NCI-H2081 (cell line): Measurements from ENCODE around the gene ARMC7.
A peak's percentile ranks its signal among the peaks of the same experiment; 100 is the strongest.
"Not testable (repeated sequence)": the region's sequence is repeated elsewhere in the genome, so short reads cannot be mapped to it uniquely, and the experiment has no call there.

Source experiments
- DNase-seq, 2 experiments: peaks; one replicate each; lab custom pipeline; 2025; lab: John Stamatoyannopoulos, UW

ARMC7 gene

GRCh38 chr17:75109407-75110233 is at the start of gene ARMC7:
ARMC7 (plus strand) TSS chr17:75109969; CDS start chr17:75110289, 320 bp downstream.
- DNase-seq, result peak; percentile 86 to 92

DNA sequence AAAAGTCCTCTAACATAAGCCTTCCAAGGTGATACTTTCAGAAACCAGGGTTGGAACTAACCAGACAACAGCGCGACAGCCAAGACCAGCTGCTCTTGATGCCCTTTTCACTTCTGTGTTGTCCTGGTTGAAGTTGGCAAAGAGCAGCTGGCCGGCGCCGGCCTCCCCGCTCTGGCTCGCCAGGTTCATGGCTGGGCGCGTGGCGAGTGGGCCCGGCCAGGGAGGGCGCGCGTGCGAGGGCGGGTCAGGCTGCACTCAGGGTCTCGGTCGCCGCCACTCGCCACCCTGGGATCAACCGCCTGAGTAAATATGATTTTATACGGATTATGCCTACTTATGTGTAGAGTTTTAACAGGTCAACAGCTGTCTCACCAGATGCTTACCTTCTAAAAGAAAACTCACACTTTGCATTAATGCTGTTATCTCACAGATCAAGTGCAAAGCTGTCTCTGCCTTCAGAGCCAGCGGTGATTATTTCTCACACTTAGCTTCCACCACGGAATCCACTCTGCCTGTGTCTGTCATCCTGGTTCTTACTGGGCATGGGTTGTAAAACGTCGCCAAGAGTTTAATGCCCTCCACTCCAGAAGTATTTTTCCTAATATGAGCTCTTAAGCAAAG is 49.2 kb upstream of the ARMC7 start:
- no peak for DNase-seq

DNA sequence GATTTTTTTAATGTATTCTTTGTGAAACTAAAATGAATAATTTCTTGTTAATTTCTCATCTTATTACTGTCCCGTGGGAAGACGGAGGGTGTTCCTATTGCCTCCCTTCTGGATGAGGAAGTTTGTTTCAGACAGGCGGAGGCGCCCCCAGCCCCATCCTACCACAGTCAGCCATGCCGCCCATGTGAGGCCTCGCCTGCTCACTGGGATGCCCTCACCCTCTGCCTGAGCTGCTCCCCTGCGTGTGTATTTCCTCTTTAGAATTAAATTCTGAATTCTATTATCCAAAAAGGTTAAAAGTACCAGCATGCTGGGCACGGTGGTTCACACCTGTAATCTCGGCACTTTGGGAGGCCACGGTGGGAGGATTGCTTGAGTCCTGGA is 48.7 kb upstream of the ARMC7 start:
- DNase-seq, result no peak

GRCh38 chr17:75061618-75062017 is 48.2 kb upstream of the ARMC7 start:
- DNase-seq, result no peak

GRCh38 chr17:75063201-75063600 is 46.6 kb upstream of the ARMC7 start:
- DNase-seq, result no peak

- no peak for DNase-seq
Measured at GRCh38 chr17:75063626-75064025, 46.1 kb upstream of the ARMC7 start.

GRCh38 chr17:75064040-75064439 is 45.7 kb upstream of the ARMC7 start:
- no peak for DNase-seq

DNA sequence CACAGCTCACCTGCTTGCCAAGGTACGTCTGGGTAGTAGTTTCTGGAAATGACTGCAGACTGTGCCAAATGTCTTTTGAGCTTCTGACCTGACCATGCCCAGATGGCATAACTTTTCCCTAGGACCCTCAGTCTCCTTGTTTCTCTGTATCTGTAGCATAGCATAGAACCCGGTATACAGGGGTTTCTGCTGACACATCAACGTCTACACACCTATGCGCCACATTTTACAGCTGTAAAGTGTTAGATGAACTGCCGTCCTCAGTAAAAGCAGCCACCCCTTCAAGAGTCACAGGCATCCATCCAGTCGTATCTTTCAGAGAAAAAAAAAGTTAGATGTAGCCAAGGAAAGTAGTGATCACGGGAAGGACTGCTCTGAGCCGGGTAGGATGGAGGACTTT is 45.3 kb upstream of the ARMC7 start:
- DNase-seq, result no peak

GRCh38 chr17:75064867-75065561 is 44.8 kb upstream of the ARMC7 start:
- no peak for DNase-seq

- no peak for DNase-seq
Measured at GRCh38 chr17:75065562-75066151, 44.1 kb upstream of the ARMC7 start.

DNA sequence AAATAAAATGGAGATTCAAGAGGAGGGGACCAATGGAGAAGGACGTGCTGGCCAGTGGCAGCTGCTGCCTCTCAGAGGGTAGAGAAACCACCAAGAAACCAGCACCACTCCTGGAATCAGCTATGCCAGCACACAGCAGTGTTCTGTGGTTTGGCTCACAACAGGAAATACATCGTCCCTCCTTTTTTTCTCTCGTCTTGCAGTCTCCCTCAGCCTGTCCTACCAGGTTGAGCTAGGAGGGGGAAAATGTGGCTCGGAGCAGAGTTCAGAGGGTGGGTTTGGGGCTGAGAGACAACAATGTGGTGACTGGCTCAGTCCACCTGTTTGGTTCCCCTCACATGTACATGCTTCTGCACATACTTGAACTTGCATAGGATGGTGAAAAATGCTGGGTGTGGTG is 41.9 kb upstream of the ARMC7 start:
- DNase-seq, result no peak

DNA sequence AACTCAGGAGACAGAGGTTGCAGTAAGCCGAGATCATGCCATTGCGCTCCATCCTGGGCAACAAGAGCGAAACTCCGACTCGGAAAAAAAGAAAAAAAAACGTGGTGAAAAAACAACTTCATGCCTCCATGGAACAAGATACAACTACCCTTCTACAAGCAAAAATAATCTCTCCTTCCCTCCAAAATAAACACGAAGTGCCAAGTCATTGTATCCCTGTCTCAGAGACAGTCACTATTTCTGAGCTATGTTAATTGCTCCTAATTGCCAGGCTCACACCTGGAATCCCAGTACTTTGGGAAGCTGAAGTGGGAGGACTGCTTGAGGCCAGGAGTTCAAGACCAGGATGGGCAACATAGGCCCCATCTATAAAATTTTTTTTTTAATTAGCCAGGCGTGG is 41.0 kb upstream of the ARMC7 start:
- no peak for DNase-seq

GRCh38 chr17:75069783-75070182 is 40.0 kb upstream of the ARMC7 start:
- DNase-seq, result no peak

- DNase-seq, result not testable (repeated sequence)
Measured at GRCh38 chr17:75071478-75072271, 38.1 kb upstream of the ARMC7 start.

DNA sequence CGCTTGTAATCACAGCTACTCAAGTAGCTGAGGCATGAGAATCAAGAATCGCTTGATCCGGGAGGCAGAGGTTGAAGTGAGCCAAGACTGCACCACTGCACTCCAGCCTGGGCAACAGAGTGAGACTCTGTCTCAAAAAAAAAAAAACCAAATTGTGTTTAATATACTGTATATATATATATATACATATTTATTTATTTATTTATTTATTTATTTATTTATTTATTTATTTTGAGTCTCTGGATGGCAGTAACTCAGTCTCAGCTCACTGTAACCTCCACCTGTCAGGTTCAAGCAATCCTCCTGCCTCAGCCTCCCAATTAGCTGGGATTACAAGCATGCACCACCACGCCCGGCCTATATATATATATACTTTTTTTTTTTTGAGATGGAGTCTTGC is 36.9 kb upstream of the ARMC7 start:
- DNase-seq, result not testable (repeated sequence)

- no peak for DNase-seq
Measured at GRCh38 chr17:75073618-75074047, 36.1 kb upstream of the ARMC7 start.

DNA sequence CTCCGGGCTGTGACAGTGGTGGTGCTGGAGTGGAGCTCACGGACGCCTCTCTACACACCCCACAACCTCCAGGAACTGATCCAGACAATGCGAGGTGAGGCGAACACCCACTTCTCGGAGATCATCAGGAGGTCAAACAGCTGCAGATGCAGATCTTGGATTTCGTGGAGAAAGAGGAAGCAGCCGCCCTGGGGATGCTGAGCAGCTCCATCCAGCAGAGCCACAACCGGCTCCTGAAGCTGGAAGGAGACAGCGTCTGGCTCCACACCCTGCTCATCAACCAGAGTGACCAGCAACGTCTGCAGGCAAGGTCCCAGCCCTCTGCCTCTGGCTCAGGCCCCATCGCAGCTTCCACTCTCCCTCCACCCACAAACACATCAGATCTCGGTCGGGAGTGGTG is 35.2 kb upstream of the ARMC7 start:
- no peak for DNase-seq

- no peak for DNase-seq
Measured at GRCh38 chr17:75075597-75076336, 34.0 kb upstream of the ARMC7 start.

DNA sequence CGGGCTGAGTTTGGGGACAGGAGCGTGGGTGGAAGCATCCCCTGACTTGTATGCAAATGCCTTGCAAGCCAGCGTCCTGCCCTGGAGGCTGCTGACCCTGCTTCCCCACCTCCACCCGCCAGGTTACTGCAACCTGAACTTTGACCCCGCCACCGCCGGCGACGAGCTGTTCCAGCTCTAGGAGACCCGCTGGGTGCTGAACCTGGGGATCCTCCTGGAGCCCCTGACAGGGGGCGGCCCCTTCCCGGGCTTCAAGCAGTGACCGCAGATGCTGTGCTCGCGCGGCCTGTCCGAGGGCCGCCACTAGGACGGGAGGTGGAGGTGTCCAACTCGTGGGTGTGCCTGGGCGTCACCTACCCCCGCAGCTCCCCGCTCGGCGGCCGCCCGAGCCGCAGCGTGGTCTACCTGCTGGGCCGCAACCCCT is 32.7 kb upstream of the ARMC7 start:
- DNase-seq, result no peak

GRCh38 chr17:75077496-75078283 is 32.1 kb upstream of the ARMC7 start:
- no peak for DNase-seq
